Stimulated activated CD8-positive, alpha-beta memory T cell treated with anti-CD3 and anti-CD28 coated beads, Interleukin-4, amount 100 ng/mL, for 48 hours (primary cell): ENCODE data around the gene ACTN4.
A peak's percentile ranks its signal among the peaks of the same experiment; 100 is the strongest.

Experiments used
- DNase-seq: peaks from one replicate; pipeline ENCODE4 v3.0.0-alpha.2; 2020

ACTN4 gene

GRCh38 chr19:38698225-38699026 is 51.0 kb downstream of the ACTN4 start:
- no peak for DNase-seq

GRCh38 chr19:38699027-38699346 is 51.5 kb downstream of the ACTN4 start:
- DNase-seq = peak; percentile 45

- no peak for DNase-seq
Measured at GRCh38 chr19:38699647-38700349, 52.3 kb downstream of the ACTN4 start.

- DNase-seq = no peak
Measured at GRCh38 chr19:38700350-38700901, 53.0 kb downstream of the ACTN4 start.

- no peak for DNase-seq
Measured at GRCh38 chr19:38700902-38701454, 53.5 kb downstream of the ACTN4 start.

- no peak for DNase-seq
Measured at GRCh38 chr19:38701455-38702063, 54.1 kb downstream of the ACTN4 start.

GRCh38 chr19:38702278-38702677 is 54.8 kb downstream of the ACTN4 start:
- DNase-seq = no peak

- no peak for DNase-seq
Measured at GRCh38 chr19:38703509-38703908, 56.1 kb downstream of the ACTN4 start.

GRCh38 chr19:38704488-38705026 is 57.1 kb downstream of the ACTN4 start:
- DNase-seq = no peak

GRCh38 chr19:38705197-38706019 is 58.0 kb downstream of the ACTN4 start:
- no peak for DNase-seq

GRCh38 chr19:38706792-38707511 is 59.5 kb downstream of the ACTN4 start:
- DNase-seq = no peak

GRCh38 chr19:38707512-38708114 is 60.2 kb downstream of the ACTN4 start:
- no peak for DNase-seq

- no peak for DNase-seq
Measured at GRCh38 chr19:38708413-38709024, 61.1 kb downstream of the ACTN4 start.

GRCh38 chr19:38709119-38709518 is 61.7 kb downstream of the ACTN4 start:
- no peak for DNase-seq

GRCh38 chr19:38709671-38710415 is 62.4 kb downstream of the ACTN4 start:
- DNase-seq = no peak

- no peak for DNase-seq
Measured at GRCh38 chr19:38710416-38710702, 62.9 kb downstream of the ACTN4 start.

- DNase-seq = no peak
Measured at GRCh38 chr19:38710928-38711725, 63.7 kb downstream of the ACTN4 start.

GRCh38 chr19:38711726-38712153 is 64.3 kb downstream of the ACTN4 start:
- no peak for DNase-seq

- no peak for DNase-seq
Measured at GRCh38 chr19:38712161-38712748, 64.8 kb downstream of the ACTN4 start.
